Caco-2 (cell line): ENCODE results near the gene CAMKMT. TPM values are rescaled to one million over a fixed set of nuclear protein-coding genes. Genes with fewer than 3 reads are reported as not detected.

Experiments used
- BruUV-seq: library from RNA; stranded (reverse); fragments of 400-500 nt; replicated peaks from 2 replicates; lab custom pipeline; 2021; lab: Mats Ljungman, UMichigan
- CTCF ChIA-PET: fragments of 300-600 bp; sonication (Branson Sonifier 250); formaldehyde crosslinking; loops from one replicate; lab custom pipeline; 2022; ENCODE audit warnings: antibody characterized with exemption; lab: Charles Lee
- POLR2A ChIA-PET: fragments of 300-600 bp; sonication (Branson Sonifier 250); formaldehyde crosslinking; loops from one replicate; lab custom pipeline; 2022; ENCODE audit warnings: antibody characterized with exemption; lab: Charles Lee
- DNase-seq, 2 experiments: peaks; one replicate each; pipeline versions ENCODE4 v3.0.0 to v3.0.0-alpha.2; 2020 to 2022
- H3K27me3 ChIP-seq: replicated peaks from 2 replicates; pipeline ENCODE4 v1.6.0; 2011; ENCODE audit warnings: low read length; ENCODE audit not compliant: control insufficient read depth, insufficient read depth
- H3K36me3 ChIP-seq: 2 replicates; pipeline ENCODE4 v1.5.1; 2011; ENCODE audit warnings: low read length; ENCODE audit not compliant: control insufficient read depth, insufficient read depth
- H3K4me1 ChIP-seq: fragments of 250-450 bp; sonication (Bioruptor Pico); 2 replicates; pipeline ENCODE4 v1.5.1; 2020; ENCODE audit warnings: mild to moderate bottlenecking
- H3K4me3 ChIP-seq: 2 replicates; pipeline ENCODE4 v1.5.1; 2011; ENCODE audit warnings: low read depth, mild to moderate bottlenecking, control low read depth, low read length
- H3K9me3 ChIP-seq: fragments of 250-450 bp; sonication (Bioruptor Pico); 2 replicates; pipeline ENCODE4 v1.5.1; 2020; ENCODE audit warnings: mild to moderate bottlenecking, moderate library complexity
- H3K27ac Mint-ChIP-seq: one replicate; pipeline ENCODE4 v1.8.0; 2022; ENCODE audit warnings: mixed read lengths; ENCODE audit not compliant: unreplicated experiment
- H3K27me3 Mint-ChIP-seq: one replicate; pipeline ENCODE4 v1.8.0; 2022; ENCODE audit warnings: mixed read lengths; ENCODE audit not compliant: insufficient read depth, unreplicated experiment
- H3K36me3 Mint-ChIP-seq: one replicate; pipeline ENCODE4 v1.8.0; 2022; ENCODE audit warnings: mild to moderate bottlenecking, mixed read lengths; ENCODE audit not compliant: insufficient read depth, unreplicated experiment
- H3K4me1 Mint-ChIP-seq: one replicate; pipeline ENCODE4 v1.8.0; 2022; ENCODE audit warnings: low read depth, mixed read lengths; ENCODE audit not compliant: unreplicated experiment
- H3K4me3 Mint-ChIP-seq: one replicate; pipeline ENCODE4 v1.8.0; 2022; ENCODE audit warnings: mild to moderate bottlenecking, moderate library complexity, mixed read lengths; ENCODE audit not compliant: unreplicated experiment
- H3K9me3 Mint-ChIP-seq: one replicate; pipeline ENCODE4 v1.8.0; 2022; ENCODE audit warnings: mixed read lengths; ENCODE audit not compliant: unreplicated experiment
- intact Hi-C: fragments of 100-400 bp; cut with micrococcal nuclease; formaldehyde crosslinking; loops from one replicate; pipeline ENCODE4 v1.10.0; 2022; ENCODE audit not compliant: unreplicated experiment
- total RNA-seq: library from RNA; stranded (reverse); gene quantifications from 2 replicates; pipeline ENCODE4 v1.2.3, GENCODE V29; 2022
- TF ChIP-seq, protein P1 (sequence below), 2 experiments: fragments of 200-600 bp in 1 of 2; IDR thresholded peaks; 1 replicate in 1 of 2; 2 replicates in 1 of 2; pipeline versions ENCODE4 v1.5.1 to v1.8.0; 2011 to 2022; ENCODE audit warnings: antibody characterized with exemption in 1 of 2, control low read depth in 1 of 2, inconsistent platforms in 1 of 2, low read depth in 1 of 2, low read length in 1 of 2, mild to moderate bottlenecking in 1 of 2, moderate library complexity in 1 of 2; ENCODE audit not compliant: insufficient read depth in 1 of 2, severe bottlenecking in 1 of 2, unreplicated experiment in 1 of 2

CAMKMT gene
- total RNA-seq, 1 experiment from 2014 or later: 25.2 TPM

DNA sequence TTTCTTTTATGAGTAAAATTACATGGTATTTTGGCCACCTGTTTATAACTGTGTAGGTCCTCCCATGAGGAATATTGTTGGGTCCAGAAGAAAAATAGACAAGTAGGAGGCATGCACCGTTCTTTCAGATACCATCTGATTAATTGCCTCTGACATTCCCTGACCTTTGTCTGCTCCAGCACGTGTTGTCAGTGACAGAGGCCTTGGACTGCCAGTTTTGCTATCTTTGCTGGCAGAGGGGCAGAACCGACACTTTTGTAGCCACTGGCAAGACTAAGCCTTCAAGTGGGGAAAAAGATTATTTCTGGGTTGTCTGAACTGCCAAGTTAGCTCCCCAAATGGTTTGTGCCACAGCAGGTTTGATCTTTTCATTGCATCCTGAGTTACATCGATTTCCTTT, 276.9 kb downstream of the CAMKMT start:
- 0 out of 2 replicates have a peak, but pooled peaks cover under 1% of the 10 kb centered on the region for H3K9me3 ChIP-seq
- no peaks in the 10 kb centered on the region for H3K36me3 ChIP-seq
- CTCF ChIA-PET: interaction anchor here (1.2 kb wide), 1 partner anchor 17 kb away, joined by 3 read pairs; no protein-coding TSS in a partner anchor
- no peak overlapping the region for H3K4me3 Mint-ChIP-seq
- intact Hi-C loops: no loop called here
- H3K9me3 Mint-ChIP-seq: peaks cover 10% of the 10 kb centered on the region
- no peaks in the 10 kb centered on the region for H3K4me1 ChIP-seq
- no peaks in the 10 kb centered on the region for H3K36me3 Mint-ChIP-seq
- POLR2A ChIA-PET: no interaction called here
- no peak overlapping the region for H3K27ac Mint-ChIP-seq
- no peaks in the 10 kb centered on the region for H3K27me3 Mint-ChIP-seq
- no peak overlapping the region for H3K4me3 ChIP-seq
- no TSS peak for BruUV-seq
- H3K27me3 ChIP-seq: no peaks in the 10 kb centered on the region
- no peak for DNase-seq
- H3K4me1 Mint-ChIP-seq: no peaks in the 10 kb centered on the region
- TF ChIP-seq, protein P1, sequence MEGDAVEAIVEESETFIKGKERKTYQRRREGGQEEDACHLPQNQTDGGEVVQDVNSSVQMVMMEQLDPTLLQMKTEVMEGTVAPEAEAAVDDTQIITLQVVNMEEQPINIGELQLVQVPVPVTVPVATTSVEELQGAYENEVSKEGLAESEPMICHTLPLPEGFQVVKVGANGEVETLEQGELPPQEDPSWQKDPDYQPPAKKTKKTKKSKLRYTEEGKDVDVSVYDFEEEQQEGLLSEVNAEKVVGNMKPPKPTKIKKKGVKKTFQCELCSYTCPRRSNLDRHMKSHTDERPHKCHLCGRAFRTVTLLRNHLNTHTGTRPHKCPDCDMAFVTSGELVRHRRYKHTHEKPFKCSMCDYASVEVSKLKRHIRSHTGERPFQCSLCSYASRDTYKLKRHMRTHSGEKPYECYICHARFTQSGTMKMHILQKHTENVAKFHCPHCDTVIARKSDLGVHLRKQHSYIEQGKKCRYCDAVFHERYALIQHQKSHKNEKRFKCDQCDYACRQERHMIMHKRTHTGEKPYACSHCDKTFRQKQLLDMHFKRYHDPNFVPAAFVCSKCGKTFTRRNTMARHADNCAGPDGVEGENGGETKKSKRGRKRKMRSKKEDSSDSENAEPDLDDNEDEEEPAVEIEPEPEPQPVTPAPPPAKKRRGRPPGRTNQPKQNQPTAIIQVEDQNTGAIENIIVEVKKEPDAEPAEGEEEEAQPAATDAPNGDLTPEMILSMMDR (IDR thresholded peaks at IDR 0.05; ENCODE audit: insufficient read depth in 1 of 2, low read depth in 1 of 2, low read length in 1 of 2, severe bottlenecking in 1 of 2, unreplicated experiment in 1 of 2): no peak

DNA sequence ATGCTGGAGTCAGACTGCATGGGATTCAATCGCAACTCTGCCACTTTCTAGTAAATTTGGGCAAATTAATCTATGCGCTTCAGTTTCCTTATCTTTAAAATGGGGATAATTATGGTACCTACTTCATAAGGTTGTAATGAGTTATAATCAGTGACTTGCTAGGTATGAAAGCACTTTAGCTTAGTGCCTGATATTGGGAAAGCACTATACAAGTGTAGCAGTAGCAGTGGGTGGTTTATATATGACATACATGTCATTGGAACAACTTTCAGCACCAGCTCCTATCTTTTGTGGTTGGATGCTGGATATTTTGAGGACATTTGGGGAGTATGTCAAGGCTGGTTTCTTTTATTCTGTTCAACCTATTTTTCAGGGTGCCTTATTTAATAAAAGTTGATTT, 277.7 kb downstream of the CAMKMT start:
- H3K27me3 ChIP-seq: no peaks in the 10 kb centered on the region
- no peak overlapping the region for H3K27ac Mint-ChIP-seq
- H3K36me3 Mint-ChIP-seq: no peaks in the 10 kb centered on the region
- no peaks in the 10 kb centered on the region for H3K27me3 Mint-ChIP-seq
- H3K4me1 ChIP-seq: no peaks in the 10 kb centered on the region
- BruUV-seq: no TSS peak
- H3K36me3 ChIP-seq: no peaks in the 10 kb centered on the region
- H3K4me1 Mint-ChIP-seq: no peaks in the 10 kb centered on the region
- POLR2A ChIA-PET: no interaction called here
- H3K4me3 Mint-ChIP-seq: no peak overlapping the region
- intact Hi-C loops: no loop called here
- no peaks in the 10 kb centered on the region for H3K9me3 ChIP-seq
- CTCF ChIA-PET: interaction anchor here (1.2 kb wide), 1 partner anchor 16 kb away, joined by 3 read pairs; no protein-coding TSS in a partner anchor
- no peak for DNase-seq
- no peak overlapping the region for H3K4me3 ChIP-seq
- TF ChIP-seq, protein P1 (IDR thresholded peaks at IDR 0.05; ENCODE audit: insufficient read depth in 1 of 2, low read depth in 1 of 2, low read length in 1 of 2, severe bottlenecking in 1 of 2, unreplicated experiment in 1 of 2): no peak
- H3K9me3 Mint-ChIP-seq: peaks cover 2% of the 10 kb centered on the region

DNA sequence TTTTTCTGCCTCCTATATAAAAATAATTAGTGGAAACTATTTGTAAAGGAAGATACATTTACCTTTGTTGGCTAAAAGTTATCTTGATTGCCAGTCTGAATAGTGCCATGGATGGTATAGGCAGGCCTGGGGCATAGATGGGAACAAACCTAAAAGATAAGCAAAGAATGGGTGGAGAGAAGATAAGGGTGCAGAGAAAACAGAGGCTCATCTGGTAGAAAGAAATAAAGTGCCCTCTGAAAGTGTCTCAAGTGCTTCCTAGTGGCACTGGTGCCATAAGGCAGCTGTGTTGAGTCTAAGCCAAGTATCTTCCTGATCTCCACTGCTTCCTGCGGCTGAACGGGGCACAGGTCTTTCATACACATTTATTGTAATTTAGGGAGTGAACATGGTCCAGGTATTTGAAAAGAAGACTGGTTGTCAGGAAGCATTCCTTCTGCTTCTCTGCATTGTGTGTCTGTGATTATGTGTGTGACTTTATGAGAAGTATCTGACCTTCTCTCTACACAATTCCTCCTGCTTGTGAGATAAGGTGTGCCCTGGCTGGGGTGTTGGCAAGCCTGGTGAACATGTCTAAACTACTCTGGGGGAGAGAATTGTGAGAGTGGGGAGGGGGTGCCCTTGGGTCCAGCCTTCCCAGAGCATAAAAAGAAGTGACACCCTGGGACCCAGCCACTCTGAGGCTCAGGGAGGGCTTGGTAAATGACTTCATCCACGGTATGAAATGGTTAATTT, 280.5 kb downstream of the CAMKMT start:
- ChIA-PET CTCF (interaction anchor here (0.6 kb wide), 1 partner anchor 1129 kb away, joined by 5 read pairs; no protein-coding TSS in a partner anchor), POLR2A (no interaction called here)
- peaks cover 2% of the 10 kb centered on the region for H3K36me3 Mint-ChIP-seq
- H3K4me3 Mint-ChIP-seq: no peak overlapping the region
- no peak for DNase-seq
- BruUV-seq: no TSS peak
- no peaks in the 10 kb centered on the region for H3K27me3 ChIP-seq
- H3K4me1 ChIP-seq: no peaks in the 10 kb centered on the region
- H3K27me3 Mint-ChIP-seq: no peaks in the 10 kb centered on the region
- no peaks in the 10 kb centered on the region for H3K9me3 ChIP-seq
- no peaks in the 10 kb centered on the region for H3K4me1 Mint-ChIP-seq
- no peak overlapping the region for H3K4me3 ChIP-seq
- no peak overlapping the region for H3K27ac Mint-ChIP-seq
- H3K9me3 Mint-ChIP-seq: no peaks in the 10 kb centered on the region
- TF ChIP-seq, protein P1 (IDR thresholded peaks at IDR 0.05; ENCODE audit: insufficient read depth in 1 of 2, low read depth in 1 of 2, low read length in 1 of 2, severe bottlenecking in 1 of 2, unreplicated experiment in 1 of 2): no peak
- intact Hi-C loops: no loop called here
- no peaks in the 10 kb centered on the region for H3K36me3 ChIP-seq
